GM19193 (cell line): Measurements from ENCODE around the gene DEPDC1B.

Experiments used
- POLR2A ChIP-seq: IDR thresholded peaks from 4 replicates; pipeline ENCODE4 v1.6.1; 2011; ENCODE audit not compliant: insufficient read depth, insufficient read length; ENCODE audit errors: extremely low read depth

DEPDC1B gene

GRCh38 chr5:60672693-60673264 lies 27.2 kb downstream of the DEPDC1B start:
- no peak for TF ChIP-seq POLR2A

GRCh38 chr5:60671899-60672692 lies 27.9 kb downstream of the DEPDC1B start:
- TF ChIP-seq POLR2A: no peak

GRCh38 chr5:60670749-60671148 lies 29.2 kb downstream of the DEPDC1B start:
- no peak for TF ChIP-seq POLR2A

- no peak for TF ChIP-seq POLR2A
Observed at GRCh38 chr5:60668686-60669304, 31.2 kb downstream of the DEPDC1B start.

GRCh38 chr5:60651872-60652620 lies 47.9 kb downstream of the DEPDC1B start:
- no peak for TF ChIP-seq POLR2A

- TF ChIP-seq POLR2A: no peak
Observed at GRCh38 chr5:60649288-60649917, 50.6 kb downstream of the DEPDC1B start.

GRCh38 chr5:60648175-60648574 lies 51.8 kb downstream of the DEPDC1B start:
- no peak for TF ChIP-seq POLR2A

GRCh38 chr5:60640901-60641300 lies 59.1 kb downstream of the DEPDC1B start:
- no peak for TF ChIP-seq POLR2A

GRCh38 chr5:60639544-60639943 lies 60.4 kb downstream of the DEPDC1B start:
- TF ChIP-seq POLR2A: no peak

- no peak for TF ChIP-seq POLR2A
Observed at GRCh38 chr5:60638300-60638699, 61.7 kb downstream of the DEPDC1B start.

GRCh38 chr5:60636644-60637043 lies 63.3 kb downstream of the DEPDC1B start:
- no peak for TF ChIP-seq POLR2A

GRCh38 chr5:60636001-60636400 lies 64.0 kb downstream of the DEPDC1B start:
- no peak for TF ChIP-seq POLR2A

- no peak for TF ChIP-seq POLR2A
Observed at GRCh38 chr5:60634051-60634450, 65.9 kb downstream of the DEPDC1B start.

GRCh38 chr5:60633341-60633740 lies 66.6 kb downstream of the DEPDC1B start:
- no peak for TF ChIP-seq POLR2A

- no peak for TF ChIP-seq POLR2A
Observed at GRCh38 chr5:60632153-60632552, 67.8 kb downstream of the DEPDC1B start.
